Mesodermal cell (in vitro differentiated cells): ENCODE results near the gene DNAH7.
"Not testable (repeated sequence)": the region's sequence is repeated elsewhere in the genome, so short reads cannot be mapped to it uniquely, and the experiment has no call there.

ENCODE experiments used
- H3K27ac ChIP-seq: 2 replicates; pipeline ENCODE4 v1.7.0; 2013; ENCODE audit warnings: mild to moderate bottlenecking, low read depth, low read length, moderate library complexity; ENCODE audit not compliant: severe bottlenecking
- H3K36me3 ChIP-seq: 2 replicates; pipeline ENCODE4 v1.7.1; 2013; ENCODE audit warnings: mild to moderate bottlenecking, low read length, moderate library complexity; ENCODE audit not compliant: control insufficient read depth, insufficient read depth
- H3K4me1 ChIP-seq: one replicate; pipeline ENCODE4 v1.7.1; 2013; ENCODE audit warnings: mild to moderate bottlenecking, low read length; ENCODE audit not compliant: insufficient read depth, control insufficient read depth, poor library complexity, severe bottlenecking
- H3K4me3 ChIP-seq: 2 replicates; pipeline ENCODE4 v1.7.0; 2013; ENCODE audit warnings: low read length, control low read depth, mild to moderate bottlenecking; ENCODE audit not compliant: insufficient read depth, poor library complexity, severe bottlenecking; ENCODE audit errors: extremely low read depth
- H3K9me3 ChIP-seq: 2 replicates; pipeline ENCODE4 v1.7.1; 2013; ENCODE audit warnings: mild to moderate bottlenecking, low read length, moderate library complexity; ENCODE audit not compliant: control insufficient read depth
- WGBS, 2 experiments: methylation state at CpG; one replicate each; pipeline ENCODE4 v1.1.5; 2013; ENCODE audit warnings: missing lambda C conversion rate in 2 of 2; ENCODE audit not compliant: insufficient coverage in 2 of 2; 5-methylcytosine and 5-hydroxymethylcytosine counted together

Gene DNAH7

DNA sequence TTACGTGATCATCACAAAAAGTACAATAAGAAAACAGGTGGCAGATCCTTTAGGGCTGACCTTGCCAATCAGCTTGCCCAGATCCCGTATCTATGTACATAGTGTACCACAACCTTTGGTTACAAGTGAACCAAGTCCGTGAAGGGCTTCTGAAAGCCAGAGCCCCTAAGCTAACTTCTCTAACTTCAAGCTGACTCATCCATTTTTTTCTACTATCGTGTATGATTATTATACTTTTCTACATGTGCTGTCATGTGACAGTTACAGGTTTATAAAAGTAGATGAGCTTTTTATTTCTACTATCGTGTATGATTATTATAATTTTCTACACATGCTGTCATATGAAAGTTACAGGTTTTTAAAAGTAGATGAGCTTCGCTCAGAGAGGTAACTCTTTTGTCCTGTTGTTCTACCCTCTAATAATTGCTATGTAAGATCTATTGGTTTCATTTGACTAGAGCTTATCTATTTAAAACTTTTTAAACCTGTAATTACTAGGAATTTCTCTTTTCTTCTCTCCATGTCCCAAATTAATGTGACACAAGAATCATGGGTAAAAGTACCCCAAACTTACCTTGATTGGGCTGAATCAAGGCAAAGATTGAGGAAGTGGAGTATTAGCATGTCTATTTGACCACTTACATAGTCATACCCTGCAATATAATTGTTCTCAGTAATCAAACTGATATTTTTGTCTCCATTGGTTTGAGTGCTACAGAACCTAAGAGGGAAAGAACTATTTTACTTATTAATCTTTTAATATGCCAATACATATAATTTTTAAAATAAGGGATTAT is 29.4 kb upstream of the DNAH7 start:
- 94 to 97% methylated on average over 3 of the region's 6 CpGs for WGBS, 2 experiments
- no peaks in the 10 kb centered on the region for H3K36me3 ChIP-seq
- H3K9me3 ChIP-seq: no peaks in the 10 kb centered on the region
- no peak overlapping the region for H3K27ac ChIP-seq
- no peaks in the 10 kb centered on the region for H3K4me1 ChIP-seq
- no peak overlapping the region for H3K4me3 ChIP-seq

DNA sequence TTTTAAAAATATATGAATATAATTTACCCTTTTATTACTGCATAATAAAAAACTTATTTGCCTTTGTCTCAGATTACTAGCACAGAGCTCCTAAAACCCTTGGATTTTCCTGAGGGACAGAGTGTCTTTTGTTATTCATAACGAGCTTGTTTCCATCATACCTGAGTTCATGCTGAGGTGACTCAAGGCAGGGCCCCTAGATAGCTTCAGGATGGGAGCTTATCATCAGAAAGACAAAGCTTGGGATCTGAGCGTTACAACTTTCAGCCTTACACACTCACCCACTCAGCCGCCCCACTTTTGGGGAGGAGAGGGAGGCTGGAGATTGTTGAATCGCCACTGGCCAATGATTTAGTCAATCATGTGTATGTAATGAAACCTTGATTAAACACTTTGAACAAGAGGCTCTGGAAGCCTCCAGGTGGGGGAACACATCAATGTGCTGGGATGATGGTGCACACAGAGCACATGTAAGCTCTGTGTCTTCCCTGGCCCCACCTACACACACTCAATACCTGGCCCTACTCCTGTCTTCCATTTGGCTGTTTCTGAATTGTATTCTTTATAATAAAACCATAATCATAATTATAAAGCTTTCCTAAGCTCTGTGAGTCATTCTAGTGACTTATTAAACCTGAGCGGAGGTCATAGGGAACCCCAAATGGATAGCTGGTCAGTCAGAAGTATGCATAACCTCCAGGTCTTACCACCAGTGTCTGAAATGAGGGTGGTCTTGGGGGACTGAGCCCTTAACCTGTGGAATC is 28.5 kb upstream of the DNAH7 start:
- 17 to 77% methylated on average over 1 to 3 of the region's 5 CpGs for WGBS, 2 experiments
- no peaks in the 10 kb centered on the region for H3K4me1 ChIP-seq
- H3K9me3 ChIP-seq: no peaks in the 10 kb centered on the region
- H3K4me3 ChIP-seq: no peak overlapping the region
- no peaks in the 10 kb centered on the region for H3K36me3 ChIP-seq
- H3K27ac ChIP-seq: no peak overlapping the region

DNA sequence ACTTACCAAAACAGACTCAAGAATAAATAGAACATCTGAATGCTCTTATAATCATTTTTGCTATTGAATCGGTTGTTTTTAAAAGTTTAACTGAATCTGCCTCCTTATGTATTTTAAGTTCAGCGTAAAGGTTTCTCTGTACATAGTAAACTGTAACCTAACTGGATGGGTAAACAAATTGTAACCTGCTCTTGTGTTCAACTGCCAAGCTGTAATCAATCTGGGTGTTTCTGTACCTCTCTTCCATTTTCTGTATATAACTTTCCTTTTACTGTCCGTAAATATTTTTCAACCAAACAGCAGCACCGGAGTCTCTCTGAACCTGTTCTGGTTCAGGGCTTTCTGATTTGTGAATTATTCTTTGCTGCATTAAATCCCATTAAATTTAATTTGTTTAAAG is 27.6 kb upstream of the DNAH7 start:
- Histone ChIP-seq H3K4me1 (no peaks in the 10 kb centered on the region), H3K9me3 (no peaks in the 10 kb centered on the region), H3K36me3 (no peaks in the 10 kb centered on the region), H3K27ac (no peak overlapping the region), H3K4me3 (no peak overlapping the region)
- WGBS, 2 experiments: 90% methylated on average over 2 of the region's 4 CpGs; no CpG with 5 or more reads in 1 of the 2 experiments

DNA sequence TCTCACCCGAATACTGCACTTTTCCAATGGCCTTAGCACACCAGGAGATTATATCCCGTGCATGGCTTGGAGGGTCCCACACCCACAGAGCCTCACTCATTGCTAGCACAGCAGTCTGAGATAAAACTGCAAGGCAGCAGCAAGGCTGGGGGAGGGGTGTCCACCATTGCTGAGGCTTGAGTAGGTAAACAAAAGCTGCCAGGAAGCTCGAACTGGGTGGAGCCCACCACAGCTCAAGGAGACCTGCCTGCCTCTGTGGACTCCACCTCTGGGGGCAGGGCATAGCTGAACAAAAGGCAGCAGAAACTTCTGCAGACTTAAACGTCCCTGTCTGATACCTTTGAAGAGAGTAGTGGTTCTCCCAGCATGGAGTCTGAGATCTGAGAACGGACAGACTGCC is 20.8 kb upstream of the DNAH7 start:
- 84 to 90% methylated on average over 4 to 5 of the region's 5 CpGs for WGBS, 2 experiments

DNA sequence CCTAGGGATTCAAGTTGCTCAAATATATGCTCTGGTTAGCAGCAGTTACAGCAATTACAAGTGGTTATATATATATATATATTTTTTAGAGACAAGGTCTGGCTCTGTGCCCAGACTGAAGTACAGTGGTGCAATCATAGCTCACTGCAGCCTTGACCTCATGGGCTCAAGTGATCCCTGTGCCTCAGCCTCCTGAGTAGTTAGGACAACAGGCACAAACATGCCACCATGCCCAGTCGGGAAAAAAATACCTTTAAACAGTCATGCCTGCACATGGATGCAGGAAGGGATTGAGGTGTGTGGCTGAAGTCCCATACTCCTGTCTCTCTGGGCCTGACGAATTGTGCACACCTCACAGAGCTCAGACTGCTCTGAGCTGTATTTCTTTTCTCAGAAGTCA is 19.6 kb upstream of the DNAH7 start:
- Histone ChIP-seq H3K36me3 (no peaks in the 10 kb centered on the region), H3K4me3 (no peak overlapping the region), H3K9me3 (peaks cover 4% of the 10 kb centered on the region), H3K27ac (no peak overlapping the region), H3K4me1 (no peaks in the 10 kb centered on the region)
- WGBS, 2 experiments: 96 to 100% methylated on average over 1 to 2 of the region's 2 CpGs

More for the DNA sequence above, 20.8 kb upstream of the DNAH7 start:
- not testable (repeated sequence) for H3K4me3 ChIP-seq, H3K4me1 ChIP-seq, H3K9me3 ChIP-seq, H3K27ac ChIP-seq, H3K36me3 ChIP-seq

DNA sequence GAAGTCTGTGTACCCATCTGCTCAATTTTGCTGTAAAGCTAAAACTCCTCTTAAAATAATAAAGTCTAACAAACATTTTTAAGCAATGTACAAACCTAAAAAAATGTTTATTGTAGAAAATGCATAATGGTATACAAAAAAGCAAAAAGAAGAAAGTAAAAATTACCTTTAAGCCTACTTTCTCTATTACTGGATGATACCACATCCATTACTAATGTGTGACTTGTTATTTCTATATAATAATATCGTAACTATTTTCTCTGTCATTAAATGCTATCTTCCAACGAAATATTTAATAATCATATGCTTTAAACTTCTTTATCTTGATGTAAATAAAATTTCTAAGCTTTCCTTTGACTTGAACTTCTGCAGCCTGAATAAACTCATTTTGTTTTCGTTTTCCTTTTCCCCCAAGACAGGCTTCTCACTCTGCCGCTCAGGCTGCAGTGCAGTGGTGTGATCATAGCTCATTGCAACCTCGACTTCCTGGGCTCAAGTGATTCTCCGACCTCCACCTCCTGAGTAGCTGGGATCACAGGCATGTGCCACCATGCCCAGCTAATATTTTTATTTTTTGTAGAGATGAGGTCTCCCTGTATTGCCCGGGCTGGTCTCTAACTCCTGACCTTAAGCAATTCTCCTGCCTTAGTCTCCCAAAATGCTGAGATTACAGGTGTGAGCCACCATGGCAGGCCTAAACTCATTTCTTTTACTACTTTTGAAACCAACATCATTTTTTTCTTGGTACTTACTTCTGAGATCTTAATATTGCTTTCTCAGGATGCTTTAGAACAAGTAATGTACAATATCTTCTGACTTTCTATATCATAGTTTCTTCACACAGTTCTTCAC is 18.1 kb upstream of the DNAH7 start:
- Histone ChIP-seq H3K4me3 (no peak overlapping the region), H3K27ac (no peak overlapping the region), H3K9me3 (peaks cover 4% of the 10 kb centered on the region), H3K4me1 (no peaks in the 10 kb centered on the region), H3K36me3 (no peaks in the 10 kb centered on the region)
- 74 to 80% methylated on average over 3 to 4 of the region's 7 CpGs for WGBS, 2 experiments

DNA sequence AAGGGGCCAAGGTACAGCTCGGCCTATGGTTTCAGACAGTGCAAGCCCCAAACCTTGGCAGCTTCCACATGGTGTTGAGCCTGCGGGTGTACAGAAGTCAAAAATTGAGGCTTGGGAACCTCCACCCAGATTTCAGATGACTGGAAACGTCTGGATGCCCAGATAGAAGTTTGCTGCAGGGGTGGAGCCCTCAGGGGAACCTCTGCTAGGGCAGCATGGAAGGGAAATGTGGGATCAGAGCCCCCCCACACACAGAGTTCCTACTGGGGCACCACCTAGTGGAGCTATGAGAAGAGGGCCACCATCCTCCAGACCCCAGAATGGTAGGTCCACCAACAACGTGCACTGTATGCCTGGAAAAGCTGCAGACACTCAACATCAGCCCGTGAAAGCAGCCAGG is 15.0 kb upstream of the DNAH7 start:
- peaks cover 4% of the 10 kb centered on the region for H3K9me3 ChIP-seq
- 90 to 94% methylated on average over 4 to 5 of the region's 5 CpGs for WGBS, 2 experiments
- no peak overlapping the region for H3K27ac ChIP-seq
- H3K36me3 ChIP-seq: no peaks in the 10 kb centered on the region
- no peak overlapping the region for H3K4me3 ChIP-seq
- H3K4me1 ChIP-seq: no peaks in the 10 kb centered on the region

DNA sequence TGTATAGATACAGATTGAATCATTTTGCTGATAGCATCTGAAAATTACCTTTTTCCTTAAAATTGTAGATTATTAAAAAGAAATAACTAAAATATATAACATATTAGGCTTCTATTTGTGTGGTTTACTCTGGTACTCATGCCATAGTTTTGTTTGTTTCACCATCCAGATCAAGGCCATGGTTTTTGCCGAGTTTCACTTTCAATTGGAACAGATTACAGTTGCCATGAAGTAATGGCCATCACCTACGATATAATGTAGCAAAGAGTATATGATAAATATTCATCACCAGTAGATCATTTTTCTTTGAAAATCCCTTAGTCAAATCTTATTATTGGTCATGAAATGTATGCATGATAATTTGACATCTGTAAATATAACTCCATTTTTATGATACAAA is 11.9 kb upstream of the DNAH7 start:
- no peaks in the 10 kb centered on the region for H3K4me1 ChIP-seq
- H3K36me3 ChIP-seq: no peaks in the 10 kb centered on the region
- H3K27ac ChIP-seq: no peak overlapping the region
- peaks cover 4% of the 10 kb centered on the region for H3K9me3 ChIP-seq
- 33 to 57% methylated on average over 1 of the region's 2 CpGs for WGBS, 2 experiments
- no peak overlapping the region for H3K4me3 ChIP-seq

DNA sequence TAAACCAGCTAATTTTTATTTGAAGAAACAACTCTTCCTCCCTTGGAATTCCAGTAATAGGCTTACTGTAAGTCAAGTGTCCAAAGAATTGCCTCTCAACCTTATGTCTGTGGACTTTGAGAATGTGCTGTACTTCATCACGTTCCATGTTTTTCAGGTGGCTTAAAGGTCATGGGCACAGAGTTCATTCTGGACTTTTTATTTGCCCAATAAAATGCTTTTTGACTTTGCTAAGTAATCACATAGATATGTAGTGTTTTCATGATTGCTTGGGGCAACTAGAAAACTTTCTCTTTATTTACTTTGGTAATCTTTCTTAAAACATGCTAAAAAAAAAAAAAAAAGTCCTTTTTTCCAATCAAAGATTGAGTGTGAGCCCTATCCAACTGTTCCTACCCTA is 10.4 kb upstream of the DNAH7 start:
- H3K4me3 ChIP-seq: no peak overlapping the region
- no peak overlapping the region for H3K27ac ChIP-seq
- peaks cover 4% of the 10 kb centered on the region for H3K9me3 ChIP-seq
- no peaks in the 10 kb centered on the region for H3K4me1 ChIP-seq
- H3K36me3 ChIP-seq: no peaks in the 10 kb centered on the region
- WGBS, 2 experiments: 78% methylated on average over 1 of the region's 1 CpG; no CpG with 5 or more reads in 1 of the 2 experiments

DNA sequence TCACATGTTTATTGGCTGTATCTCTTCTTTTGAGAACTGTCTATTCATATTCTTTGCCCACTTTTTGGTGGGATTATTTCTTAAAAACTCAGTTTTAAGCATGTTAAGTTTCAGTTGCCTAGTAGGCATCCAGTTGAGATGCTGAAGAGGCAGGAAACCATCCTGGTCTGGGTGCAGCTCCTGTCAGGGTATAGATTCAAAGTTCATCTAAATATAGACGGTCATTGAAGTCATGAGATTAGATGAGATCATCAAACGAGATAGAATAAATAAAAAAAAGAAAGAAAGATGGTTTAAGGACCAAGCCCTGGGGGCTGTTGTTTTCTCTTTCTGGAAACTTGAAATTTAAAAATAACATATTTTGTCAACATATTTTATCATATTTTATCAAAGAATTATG is 9.2 kb upstream of the DNAH7 start:
- 100% methylated on average over 1 of the region's 2 CpGs; no CpG with 5 or more reads in 1 of the 2 experiments for WGBS, 2 experiments
- Histone ChIP-seq H3K36me3 (no peaks in the 10 kb centered on the region), H3K9me3 (no peaks in the 10 kb centered on the region), H3K4me1 (no peaks in the 10 kb centered on the region), H3K4me3 (no peak overlapping the region), H3K27ac (no peak overlapping the region)
